ENCODE results near the gene SDF4.

DNA sequence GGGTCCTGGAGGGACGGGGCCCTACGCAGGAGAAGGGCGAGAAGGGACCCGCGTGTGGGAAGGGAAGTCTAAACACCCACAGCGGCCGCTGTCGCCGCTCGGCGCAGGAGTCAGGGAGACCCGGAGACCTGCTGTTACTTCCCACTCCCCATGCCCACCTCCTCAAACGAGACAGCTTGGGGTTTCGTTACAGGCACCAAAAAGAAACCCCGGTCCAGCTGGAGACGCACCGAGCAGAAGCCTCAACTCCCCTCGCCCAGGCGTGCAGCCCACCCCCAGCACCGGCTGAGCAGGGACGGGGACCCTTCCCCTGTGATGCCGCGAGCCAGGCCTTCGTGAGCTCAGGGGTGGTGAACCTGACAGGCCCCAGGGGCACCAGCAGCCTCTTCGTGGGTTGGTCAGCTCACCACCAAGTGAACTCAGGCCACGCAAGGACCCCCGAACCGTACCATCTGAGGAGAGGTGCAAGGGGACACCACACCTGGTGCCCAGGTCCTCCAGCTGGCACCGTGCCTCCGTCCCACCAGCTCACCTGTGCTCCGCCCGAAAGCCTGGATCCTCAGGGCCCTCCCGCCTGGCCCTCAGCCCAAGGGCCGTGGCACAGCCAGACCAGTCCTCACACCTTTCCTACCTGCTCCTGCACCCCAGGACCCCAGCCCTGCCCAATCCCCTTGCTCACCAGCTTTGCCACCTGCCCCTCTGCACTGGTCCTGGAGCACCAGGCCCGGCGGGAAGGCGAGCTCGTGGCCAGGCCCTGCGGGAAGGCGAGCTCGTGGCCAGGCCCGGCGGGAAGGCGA lies 5.0 kb downstream of the SDF4 start:
- TF ChIP-seq, protein P1, sequence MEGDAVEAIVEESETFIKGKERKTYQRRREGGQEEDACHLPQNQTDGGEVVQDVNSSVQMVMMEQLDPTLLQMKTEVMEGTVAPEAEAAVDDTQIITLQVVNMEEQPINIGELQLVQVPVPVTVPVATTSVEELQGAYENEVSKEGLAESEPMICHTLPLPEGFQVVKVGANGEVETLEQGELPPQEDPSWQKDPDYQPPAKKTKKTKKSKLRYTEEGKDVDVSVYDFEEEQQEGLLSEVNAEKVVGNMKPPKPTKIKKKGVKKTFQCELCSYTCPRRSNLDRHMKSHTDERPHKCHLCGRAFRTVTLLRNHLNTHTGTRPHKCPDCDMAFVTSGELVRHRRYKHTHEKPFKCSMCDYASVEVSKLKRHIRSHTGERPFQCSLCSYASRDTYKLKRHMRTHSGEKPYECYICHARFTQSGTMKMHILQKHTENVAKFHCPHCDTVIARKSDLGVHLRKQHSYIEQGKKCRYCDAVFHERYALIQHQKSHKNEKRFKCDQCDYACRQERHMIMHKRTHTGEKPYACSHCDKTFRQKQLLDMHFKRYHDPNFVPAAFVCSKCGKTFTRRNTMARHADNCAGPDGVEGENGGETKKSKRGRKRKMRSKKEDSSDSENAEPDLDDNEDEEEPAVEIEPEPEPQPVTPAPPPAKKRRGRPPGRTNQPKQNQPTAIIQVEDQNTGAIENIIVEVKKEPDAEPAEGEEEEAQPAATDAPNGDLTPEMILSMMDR (IDR thresholded peaks at IDR 0.05; ENCODE audit: insufficient read depth, low read length, poor library complexity, severe bottlenecking): no peak
- no peak for TF ChIP-seq EZH2phosphoT487 (conservative IDR thresholded peaks at IDR 0.05; ENCODE audit: low read length)

Measured in SU-DHL-6 (cell line).